WTC11 (cell line): ENCODE results near the gene LYRM4. TPM values are rescaled to one million over a fixed set of nuclear protein-coding genes. Genes with fewer than 3 reads are reported as not detected.

Source experiments
- ATAC-seq: fragments of 200-7000 bp; cut with Tn5 transposase; 2 replicates; pipeline ENCODE4 v1.10.0; 2021; ENCODE audit warnings: mild to moderate bottlenecking, moderate library complexity
- CTCF ChIA-PET: fragments of 300-600 bp; sonication (Branson Sonifier 250); formaldehyde crosslinking; loops from one replicate; lab custom pipeline; 2021; ENCODE audit warnings: antibody characterized with exemption; lab: Charles Lee
- POLR2A ChIA-PET: fragments of 350-600 bp; sonication (Branson Sonifier 250); formaldehyde crosslinking; loops from one replicate; lab custom pipeline; 2021; ENCODE audit warnings: antibody characterized with exemption; lab: Charles Lee
- DNase-seq: peaks from one replicate; pipeline ENCODE4 v3.0.0; 2021; ENCODE audit warnings: low spot score
- H3K27ac Mint-ChIP-seq: 2 replicates; pipeline ENCODE4 v1.8.0; 2021; ENCODE audit warnings: mixed read lengths
- H3K27me3 Mint-ChIP-seq: 2 replicates; pipeline ENCODE4 v1.8.0; 2021; ENCODE audit warnings: low read depth, mild to moderate bottlenecking, moderate library complexity, mixed read lengths
- H3K36me3 Mint-ChIP-seq: 2 replicates; pipeline ENCODE4 v1.8.0; 2021; ENCODE audit warnings: mixed read lengths
- H3K4me1 Mint-ChIP-seq: 2 replicates; pipeline ENCODE4 v1.8.0; 2022; ENCODE audit warnings: mixed read lengths
- H3K4me3 Mint-ChIP-seq: 2 replicates; pipeline ENCODE4 v1.8.0; 2021; ENCODE audit warnings: mild to moderate bottlenecking, moderate library complexity, mixed read lengths
- H3K9me3 Mint-ChIP-seq: 2 replicates; pipeline ENCODE4 v1.8.0; 2021; ENCODE audit warnings: mixed read lengths
- ARID4B ChIP-seq: sonication (generic); formaldehyde crosslinking; IDR thresholded peaks from 2 replicates; pipeline ENCODE4 v1.8.0; 2023; ENCODE audit warnings: missing genetic modification reagents, mild to moderate bottlenecking, borderline replicate concordance
- CREB1 ChIP-seq: sonication (generic); formaldehyde crosslinking; IDR thresholded peaks from 2 replicates; pipeline ENCODE4 v1.8.0; 2023; ENCODE audit warnings: mild to moderate bottlenecking, missing genetic modification reagents
- CREM ChIP-seq: sonication (generic); formaldehyde crosslinking; IDR thresholded peaks from 2 replicates; pipeline ENCODE4 v1.8.1; 2022; ENCODE audit warnings: mild to moderate bottlenecking, missing genetic modification reagents, moderate library complexity
- E2F1 ChIP-seq: sonication (generic); formaldehyde crosslinking; IDR thresholded peaks from 2 replicates; pipeline ENCODE4 v1.8.0; 2022; ENCODE audit warnings: mild to moderate bottlenecking, missing genetic modification reagents
- ERG ChIP-seq: fragments of 250-450 bp; sonication (Bioruptor Pico); IDR thresholded peaks from 2 replicates; pipeline ENCODE4 v1.8.0; 2021; ENCODE audit warnings: mild to moderate bottlenecking
- FOXP4 ChIP-seq: sonication (generic); formaldehyde crosslinking; IDR thresholded peaks from 2 replicates; pipeline ENCODE4 v1.8.0; 2022; ENCODE audit warnings: mild to moderate bottlenecking, missing genetic modification reagents
- GRHL2 ChIP-seq: fragments of 250-450 bp; sonication (Bioruptor Pico); IDR thresholded peaks from 2 replicates; pipeline ENCODE4 v1.8.0; 2022; ENCODE audit warnings: mild to moderate bottlenecking, moderate library complexity; ENCODE audit not compliant: insufficient replicate concordance, severe bottlenecking
- GTF2I ChIP-seq: fragments of 250-450 bp; sonication (Bioruptor Pico); conservative IDR thresholded peaks from 2 replicates; pipeline ENCODE4 v1.4.0; 2021; ENCODE audit warnings: mild to moderate bottlenecking
- HMGXB4 ChIP-seq: sonication (generic); formaldehyde crosslinking; IDR thresholded peaks from 2 replicates; pipeline ENCODE4 v1.8.1; 2023; ENCODE audit warnings: mild to moderate bottlenecking, moderate library complexity, missing genetic modification reagents
- IRF2 ChIP-seq: sonication (generic); formaldehyde crosslinking; IDR thresholded peaks from 2 replicates; pipeline ENCODE4 v1.8.0; 2022; ENCODE audit warnings: low read depth, missing genetic modification reagents, borderline replicate concordance
- KAT7 ChIP-seq: sonication (generic); formaldehyde crosslinking; IDR thresholded peaks from 2 replicates; pipeline ENCODE4 v1.8.1; 2023; ENCODE audit warnings: missing genetic modification reagents, mild to moderate bottlenecking, borderline replicate concordance
- MXD4 ChIP-seq: fragments of 250-450 bp; sonication (Bioruptor Pico); IDR thresholded peaks from 2 replicates; pipeline ENCODE4 v1.8.0; 2021; ENCODE audit warnings: mild to moderate bottlenecking, moderate library complexity, borderline replicate concordance
- PRDM15 ChIP-seq: sonication (generic); formaldehyde crosslinking; IDR thresholded peaks from 2 replicates; pipeline ENCODE4 v1.8.0; 2022; ENCODE audit warnings: missing genetic modification reagents
- PRRX2 ChIP-seq: fragments of 250-450 bp; sonication (Bioruptor Pico); IDR thresholded peaks from 2 replicates; pipeline ENCODE4 v1.8.0; 2021; ENCODE audit warnings: mild to moderate bottlenecking
- SMAD4 ChIP-seq: sonication (generic); formaldehyde crosslinking; IDR thresholded peaks from 2 replicates; pipeline ENCODE4 v1.8.0; 2022; ENCODE audit warnings: mild to moderate bottlenecking, missing genetic modification reagents
- USF2 ChIP-seq: sonication (generic); formaldehyde crosslinking; IDR thresholded peaks from 2 replicates; pipeline ENCODE4 v1.8.1; 2023; ENCODE audit warnings: mild to moderate bottlenecking, missing genetic modification reagents, moderate library complexity
- ZNF219 ChIP-seq: sonication (generic); formaldehyde crosslinking; IDR thresholded peaks from 2 replicates; pipeline ENCODE4 v1.8.0; 2023; ENCODE audit warnings: missing genetic modification reagents, mild to moderate bottlenecking, borderline replicate concordance
- ZNF232 ChIP-seq: sonication (generic); formaldehyde crosslinking; IDR thresholded peaks from 2 replicates; pipeline ENCODE4 v1.8.0; 2022; ENCODE audit warnings: mild to moderate bottlenecking, missing genetic modification reagents
- ZNF317 ChIP-seq: sonication (generic); formaldehyde crosslinking; IDR thresholded peaks from 2 replicates; pipeline ENCODE4 v1.8.1; 2023; ENCODE audit warnings: low read depth, mild to moderate bottlenecking, moderate library complexity, missing genetic modification reagents, borderline replicate concordance
- ZNF425 ChIP-seq: fragments of 250-450 bp; sonication (Bioruptor Pico); conservative IDR thresholded peaks from 2 replicates; pipeline ENCODE4 v1.9.0; 2021; ENCODE audit warnings: mild to moderate bottlenecking
- total RNA-seq: library from RNA; stranded (reverse); gene quantifications from 3 replicates; pipeline ENCODE4 v1.2.3, GENCODE V29; 2021

Gene LYRM4
- total RNA-seq, 1 experiment from 2014 or later = 49.7 TPM

GRCh38 chr6:5279891-5280338, 19.2 kb upstream of the LYRM4 start:
- Mint-ChIP-seq H3K4me1 (peaks cover 30% of the 10 kb centered on the region), H3K4me3 (no peak overlapping the region), H3K27ac (no peak overlapping the region), H3K36me3 (no peaks in the 10 kb centered on the region), H3K27me3 (no peaks in the 10 kb centered on the region), H3K9me3 (no peaks in the 10 kb centered on the region)
- TF ChIP-seq GRHL2 (CRISPR knock-in tag) (no peak), ZNF219 (no peak), ZNF317 (no peak), SMAD4 (CRISPR knock-in tag) (no peak), FOXP4 (no peak), ARID4B (CRISPR knock-in tag) (no peak), ZNF425 (CRISPR knock-in tag) (no peak), CREM (no peak), PRDM15 (CRISPR knock-in tag) (no peak), E2F1 (CRISPR knock-in tag) (no peak), ERG (CRISPR knock-in tag) (no peak), ZNF232 (CRISPR knock-in tag) (no peak), MXD4 (CRISPR knock-in tag) (no peak), HMGXB4 (CRISPR knock-in tag) (no peak), GTF2I (CRISPR knock-in tag) (no peak), IRF2 (CRISPR knock-in tag) (no peak), USF2 (no peak), KAT7 (CRISPR knock-in tag) (no peak), PRRX2 (CRISPR knock-in tag) (no peak), CREB1 (CRISPR knock-in tag) (no peak)
- CTCF ChIA-PET = no interaction called here
- POLR2A ChIA-PET = no interaction called here
- ATAC-seq (no peak), DNase-seq (no peak)
